HG03439 (cell line): ENCODE results near the gene CCDC182.

Source experiments
- ATAC-seq: cut with Tn5 transposase; IDR thresholded peaks from one replicate; pipeline ENCODE4 v1.9.1; 2021; ENCODE audit warnings: mild to moderate bottlenecking, moderate library complexity; ENCODE audit not compliant: unreplicated experiment

CCDC182 gene

GRCh38 chr17:57745242-57745641 is at the start of gene CCDC182:
Gene CCDC182 (minus strand): TSS chr17:57745299. CDS start chr17:57745272, 27 bp downstream.
- no peak for ATAC-seq

- no peak for ATAC-seq
Measured at GRCh38 chr17:57794841-57795240, 49.7 kb upstream of the CCDC182 start.

GRCh38 chr17:57788725-57789124 is 43.6 kb upstream of the CCDC182 start:
- no peak for ATAC-seq

GRCh38 chr17:57785022-57785421 is 39.9 kb upstream of the CCDC182 start:
- ATAC-seq = no peak

GRCh38 chr17:57784226-57784895 is 39.3 kb upstream of the CCDC182 start:
- no peak for ATAC-seq

GRCh38 chr17:57783338-57783742 is 38.2 kb upstream of the CCDC182 start:
- no peak for ATAC-seq

- ATAC-seq = no peak
Measured at GRCh38 chr17:57782647-57783337, 37.7 kb upstream of the CCDC182 start.

GRCh38 chr17:57782062-57782490 is 37.0 kb upstream of the CCDC182 start:
- ATAC-seq = no peak

GRCh38 chr17:57781386-57782061 is 36.4 kb upstream of the CCDC182 start:
- ATAC-seq = no peak

GRCh38 chr17:57779706-57780105 is 34.6 kb upstream of the CCDC182 start:
- no peak for ATAC-seq

- ATAC-seq = no peak
Measured at GRCh38 chr17:57778306-57778705, 33.2 kb upstream of the CCDC182 start.

GRCh38 chr17:57776366-57776765 is 31.3 kb upstream of the CCDC182 start:
- no peak for ATAC-seq

GRCh38 chr17:57774872-57775271 is 29.8 kb upstream of the CCDC182 start:
- ATAC-seq = no peak

GRCh38 chr17:57773557-57773956 is 28.5 kb upstream of the CCDC182 start:
- no peak for ATAC-seq

GRCh38 chr17:57772774-57773173 is 27.7 kb upstream of the CCDC182 start:
- ATAC-seq = no peak

- ATAC-seq = no peak
Measured at GRCh38 chr17:57767561-57767960, 22.5 kb upstream of the CCDC182 start.

GRCh38 chr17:57766318-57766943 is 21.3 kb upstream of the CCDC182 start:
- ATAC-seq = no peak

- no peak for ATAC-seq
Measured at GRCh38 chr17:57762452-57763395, 17.6 kb upstream of the CCDC182 start.

- no peak for ATAC-seq
Measured at GRCh38 chr17:57761887-57762286, 16.8 kb upstream of the CCDC182 start.

- no peak for ATAC-seq
Measured at GRCh38 chr17:57760046-57760445, 14.9 kb upstream of the CCDC182 start.
